Right atrium auricular region (tissue), 2 donors: Measurements from ENCODE around the gene SLC44A3. TPM values are rescaled to one million over a fixed set of nuclear protein-coding genes. Genes with fewer than 3 reads are reported as not detected.

Experiments used
- DNase-seq: peaks from one replicate; pipeline ENCODE4 v3.0.0-alpha.2; 2019; ENCODE audit warnings: low spot score
- H3K27ac ChIP-seq, 2 donors: fragments of 200-600 bp; sonication (generic); 1 replicate in 1 of 2; 2 replicates in 1 of 2; pipeline ENCODE4 v1.5.1; 2016 to 2019
- H3K27me3 ChIP-seq, 2 donors: fragments of 200-600 bp; sonication (generic); one replicate each; pipeline versions ENCODE4 v1.5.1 to v1.6.0; 2017 to 2019
- H3K36me3 ChIP-seq: fragments of 200-600 bp; sonication (generic); one replicate; pipeline ENCODE4 v1.5.1; 2016
- H3K4me1 ChIP-seq, 2 donors: fragments of 200-600 bp; sonication (generic); one replicate each; pipeline versions ENCODE4 v1.5.1 to v1.6.0; 2017 to 2019
- H3K4me3 ChIP-seq, 2 donors: fragments of 200-600 bp; sonication (generic); 1 replicate in 1 of 2; 2 replicates in 1 of 2; pipeline ENCODE4 v1.5.1; 2017 to 2019; ENCODE audit warnings: mild to moderate bottlenecking in 1 of 2, moderate library complexity in 1 of 2
- H3K9me3 ChIP-seq, 2 donors: fragments of 200-600 bp; sonication (generic); one replicate each; pipeline ENCODE4 v1.5.1; 2019
- total RNA-seq, 2 donors: library from RNA; depleted of rRNA; stranded (reverse); fragments of >200 nt; gene quantifications; one replicate each; pipeline ENCODE4 v1.1.0, GENCODE V29; 2016
- TF ChIP-seq, protein P1 (sequence below), 2 donors: fragments of 200-600 bp; sonication (generic); IDR thresholded peaks; one replicate each; pipeline ENCODE4 v1.5.1; 2019; ENCODE audit warnings: antibody characterized with exemption in 2 of 2

The SLC44A3 gene
- total RNA-seq, 2 donors from 2014 or later: 2.7 to 9.5 TPM

DNA sequence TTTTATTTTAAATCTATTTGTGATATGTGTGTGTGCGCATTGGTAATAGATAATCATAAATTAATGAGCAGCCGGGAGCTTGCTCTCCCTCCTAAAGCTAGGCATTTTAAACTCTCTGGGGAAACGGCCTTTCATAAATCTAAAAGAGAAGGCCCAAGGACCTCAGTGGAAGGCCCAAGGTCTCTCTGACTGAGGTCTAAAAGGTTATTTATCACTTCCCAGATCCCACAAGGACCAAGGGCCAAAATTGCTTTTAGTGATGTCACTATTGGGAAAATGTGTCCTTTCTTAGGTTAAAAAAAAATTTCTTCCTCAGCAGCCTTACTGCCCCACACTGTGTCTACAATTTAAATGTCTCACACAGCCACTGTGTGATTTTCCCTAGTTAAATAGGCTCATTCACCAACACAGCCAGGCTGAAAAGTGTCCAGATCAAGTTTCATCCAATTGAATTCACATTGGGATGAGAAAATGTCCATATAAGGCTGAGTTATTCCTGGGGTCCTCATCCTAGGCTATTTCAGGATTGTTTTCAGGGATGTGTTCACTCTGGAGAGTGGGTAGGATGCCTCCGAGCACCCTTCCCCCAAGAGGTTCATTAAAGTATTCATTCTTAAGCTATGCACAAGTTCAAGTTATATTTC is 46.1 kb downstream of the SLC44A3 start:
- Histone ChIP-seq H3K27ac (peak overlapping the region; percentile 79 to 89), H3K9me3 (no peaks in the 10 kb centered on the region), H3K36me3 (no peaks in the 10 kb centered on the region), H3K4me1 (peaks cover 0 to 42% of the 10 kb centered on the region in 2 donors), H3K27me3 (no peaks in the 10 kb centered on the region), H3K4me3 (no peak overlapping the region)
- DNase-seq: no peak
- TF ChIP-seq, protein P1, sequence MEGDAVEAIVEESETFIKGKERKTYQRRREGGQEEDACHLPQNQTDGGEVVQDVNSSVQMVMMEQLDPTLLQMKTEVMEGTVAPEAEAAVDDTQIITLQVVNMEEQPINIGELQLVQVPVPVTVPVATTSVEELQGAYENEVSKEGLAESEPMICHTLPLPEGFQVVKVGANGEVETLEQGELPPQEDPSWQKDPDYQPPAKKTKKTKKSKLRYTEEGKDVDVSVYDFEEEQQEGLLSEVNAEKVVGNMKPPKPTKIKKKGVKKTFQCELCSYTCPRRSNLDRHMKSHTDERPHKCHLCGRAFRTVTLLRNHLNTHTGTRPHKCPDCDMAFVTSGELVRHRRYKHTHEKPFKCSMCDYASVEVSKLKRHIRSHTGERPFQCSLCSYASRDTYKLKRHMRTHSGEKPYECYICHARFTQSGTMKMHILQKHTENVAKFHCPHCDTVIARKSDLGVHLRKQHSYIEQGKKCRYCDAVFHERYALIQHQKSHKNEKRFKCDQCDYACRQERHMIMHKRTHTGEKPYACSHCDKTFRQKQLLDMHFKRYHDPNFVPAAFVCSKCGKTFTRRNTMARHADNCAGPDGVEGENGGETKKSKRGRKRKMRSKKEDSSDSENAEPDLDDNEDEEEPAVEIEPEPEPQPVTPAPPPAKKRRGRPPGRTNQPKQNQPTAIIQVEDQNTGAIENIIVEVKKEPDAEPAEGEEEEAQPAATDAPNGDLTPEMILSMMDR (IDR thresholded peaks at IDR 0.05): no peak

DNA sequence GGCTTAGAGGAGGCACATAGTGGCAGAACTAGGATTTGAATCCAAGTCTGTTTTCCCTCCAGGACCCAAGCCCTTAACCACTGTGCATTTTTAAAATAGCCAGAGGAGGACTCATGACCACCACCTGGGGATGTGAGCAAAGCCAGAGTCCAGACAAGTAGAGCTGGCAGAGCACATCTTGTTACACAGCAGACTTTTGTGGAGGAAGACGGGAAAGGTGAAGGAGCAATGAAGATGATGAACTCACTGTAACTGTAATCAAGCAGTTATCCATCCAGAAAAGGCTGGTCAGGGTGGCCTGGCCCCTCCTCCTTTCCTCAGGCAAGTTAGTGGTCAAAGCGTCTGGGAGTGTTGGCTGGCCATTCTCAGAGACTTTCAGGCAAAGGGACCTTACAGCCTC is 50.9 kb downstream of the SLC44A3 start:
- Histone ChIP-seq H3K4me1 (peaks cover 0 to 19% of the 10 kb centered on the region in 2 donors), H3K4me3 (no peak overlapping the region), H3K9me3 (no peaks in the 10 kb centered on the region), H3K36me3 (no peaks in the 10 kb centered on the region), H3K27me3 (no peaks in the 10 kb centered on the region), H3K27ac (no peak overlapping the region)
- TF ChIP-seq, protein P1 (IDR thresholded peaks at IDR 0.05): no peak
- no peak for DNase-seq

DNA sequence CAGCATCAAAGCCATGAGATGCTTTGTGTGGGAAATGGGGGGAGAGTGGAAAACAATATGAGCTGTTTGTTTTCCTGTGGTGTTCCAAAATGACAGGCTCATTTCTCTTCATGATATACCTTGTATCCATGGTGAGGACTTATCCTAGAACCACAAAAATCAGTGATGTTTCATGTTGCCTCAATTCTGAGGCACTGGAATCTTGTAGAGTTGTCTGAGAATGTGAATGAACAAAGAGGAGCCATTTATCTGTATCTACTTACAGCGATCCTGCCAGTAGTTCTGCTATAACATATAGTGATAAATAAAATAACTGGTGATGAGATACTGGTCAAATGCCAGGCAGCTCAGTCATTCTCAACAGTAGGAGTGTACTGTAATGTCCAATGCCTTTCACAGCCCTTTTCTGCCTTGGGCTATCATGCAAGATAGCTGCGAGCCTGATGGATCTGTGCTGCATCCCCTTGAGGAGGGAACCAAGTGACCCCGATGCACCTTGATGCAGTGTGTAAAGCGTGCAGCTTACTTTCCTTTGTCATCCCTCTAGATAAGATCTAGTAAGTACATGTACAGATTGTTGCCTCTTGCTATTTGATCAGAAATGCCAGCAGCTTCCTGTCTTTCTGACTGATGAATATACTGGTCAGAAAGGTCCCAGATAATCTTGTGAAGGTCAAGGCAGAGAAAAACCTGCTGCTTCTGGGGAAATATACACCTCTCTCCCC is 52.8 kb downstream of the SLC44A3 start:
- Histone ChIP-seq H3K4me3 (no peak overlapping the region), H3K9me3 (no peaks in the 10 kb centered on the region), H3K27ac (peak overlapping the region; percentile 54 to 73), H3K27me3 (no peaks in the 10 kb centered on the region), H3K4me1 (peaks cover 0 to 12% of the 10 kb centered on the region in 2 donors), H3K36me3 (no peaks in the 10 kb centered on the region)
- TF ChIP-seq, protein P1 (IDR thresholded peaks at IDR 0.05): no peak
- no peak for DNase-seq

DNA sequence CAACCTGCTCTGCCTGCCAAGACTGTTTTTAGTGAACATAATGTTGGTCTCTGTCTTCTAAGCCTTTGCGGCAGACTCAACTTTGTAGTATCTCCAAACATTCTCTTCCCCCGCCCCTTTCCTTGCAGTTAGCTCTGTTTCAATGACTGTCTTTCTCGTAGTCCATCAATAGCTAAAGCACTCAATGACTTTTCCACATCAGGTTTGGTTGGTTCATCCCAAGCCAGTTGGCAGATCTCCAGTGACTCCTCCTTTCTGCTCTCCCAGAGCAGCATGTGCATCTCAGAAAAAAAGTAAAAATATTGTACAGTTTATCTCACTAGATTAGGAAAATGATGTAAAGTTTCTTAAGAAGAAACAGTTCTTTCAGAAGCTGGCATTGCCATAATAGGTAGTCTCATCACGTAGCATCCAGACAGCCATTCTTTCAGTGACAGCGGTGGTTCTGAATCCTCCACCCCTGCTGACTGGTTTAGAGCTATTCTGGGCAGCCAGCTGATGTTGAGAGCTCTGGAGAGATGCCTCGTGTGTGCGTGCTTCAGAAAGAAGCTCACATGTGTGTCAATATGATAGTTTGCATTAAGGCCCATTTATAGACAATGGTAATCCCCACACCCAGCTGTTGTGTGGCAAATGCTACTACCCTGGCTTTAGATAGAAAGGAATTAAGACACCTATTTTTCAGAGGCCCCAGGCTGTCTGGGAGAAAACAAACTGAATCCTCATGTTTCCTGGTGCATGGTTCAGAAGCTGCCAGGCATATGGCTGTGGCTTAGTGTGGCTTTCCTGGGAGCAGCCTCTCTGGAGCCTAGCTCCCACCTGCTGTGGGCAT is 53.6 kb downstream of the SLC44A3 start:
- no peaks in the 10 kb centered on the region for H3K27me3 ChIP-seq
- peaks cover 0 to 12% of the 10 kb centered on the region in 2 donors for H3K4me1 ChIP-seq
- no peak for DNase-seq
- no peaks in the 10 kb centered on the region for H3K9me3 ChIP-seq
- H3K36me3 ChIP-seq: no peaks in the 10 kb centered on the region
- TF ChIP-seq, protein P1 (IDR thresholded peaks at IDR 0.05): no peak
- H3K4me3 ChIP-seq: no peak overlapping the region
- H3K27ac ChIP-seq: peak overlapping the region; percentile 54 to 73

DNA sequence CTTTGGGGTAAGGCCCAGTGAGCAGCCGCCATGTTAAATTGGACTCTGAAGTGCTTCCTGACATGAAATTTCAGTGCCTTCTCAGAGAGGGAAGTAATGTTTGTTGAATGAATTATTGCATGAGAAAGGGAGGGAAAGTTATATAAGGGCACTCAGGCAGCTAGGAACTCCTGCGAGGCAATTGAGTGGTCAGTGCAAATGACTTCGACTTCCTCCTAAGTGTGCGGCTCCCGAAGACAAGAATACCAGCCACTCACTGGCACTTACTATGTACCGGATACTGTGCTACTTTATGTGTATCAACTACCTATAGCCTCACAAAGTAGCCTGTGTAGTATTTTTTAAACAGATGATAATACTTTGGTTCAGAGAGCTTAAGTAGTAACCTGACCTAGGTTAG is 54.3 kb downstream of the SLC44A3 start:
- no peak for DNase-seq
- TF ChIP-seq, protein P1 (IDR thresholded peaks at IDR 0.05): no peak
- peak overlapping the region; percentile 54 to 73 for H3K27ac ChIP-seq
- no peaks in the 10 kb centered on the region for H3K27me3 ChIP-seq
- H3K9me3 ChIP-seq: no peaks in the 10 kb centered on the region
- H3K4me1 ChIP-seq: peaks cover 0 to 12% of the 10 kb centered on the region in 2 donors
- H3K36me3 ChIP-seq: no peaks in the 10 kb centered on the region
- no peak overlapping the region for H3K4me3 ChIP-seq
